Astrocyte of the spinal cord (primary cell): Measurements from ENCODE around the gene CYB561D2.
A peak's percentile ranks its signal among the peaks of the same experiment; 100 is the strongest.

ENCODE experiments used
- DNase-seq: peaks from one replicate; pipeline ENCODE4 v3.0.0; 2011; ENCODE audit warnings: low read depth, low spot score
- H3K4me3 ChIP-seq: 2 replicates; pipeline ENCODE4 v1.5.1; 2011; ENCODE audit warnings: low read depth, mild to moderate bottlenecking, low read length, moderate library complexity
- CTCF ChIP-seq: IDR thresholded peaks from 2 replicates; pipeline ENCODE4 v1.5.1; 2012; ENCODE audit warnings: low read depth, mild to moderate bottlenecking, low read length, inconsistent platforms
- in situ Hi-C: cut with HindIII; loops from 2 replicates; pipeline ENCODE4 v1.10.0; 2017; ENCODE audit warnings: low sequenced_read_pairs

The CYB561D2 gene

GRCh38 chr3:50380405-50381085 is 29.9 kb downstream of the CYB561D2 start:
- in situ Hi-C loops, result no loop called here
- no peak overlapping the region for H3K4me3 ChIP-seq
- TF ChIP-seq CTCF, result no peak
- DNase-seq, result no peak

DNA sequence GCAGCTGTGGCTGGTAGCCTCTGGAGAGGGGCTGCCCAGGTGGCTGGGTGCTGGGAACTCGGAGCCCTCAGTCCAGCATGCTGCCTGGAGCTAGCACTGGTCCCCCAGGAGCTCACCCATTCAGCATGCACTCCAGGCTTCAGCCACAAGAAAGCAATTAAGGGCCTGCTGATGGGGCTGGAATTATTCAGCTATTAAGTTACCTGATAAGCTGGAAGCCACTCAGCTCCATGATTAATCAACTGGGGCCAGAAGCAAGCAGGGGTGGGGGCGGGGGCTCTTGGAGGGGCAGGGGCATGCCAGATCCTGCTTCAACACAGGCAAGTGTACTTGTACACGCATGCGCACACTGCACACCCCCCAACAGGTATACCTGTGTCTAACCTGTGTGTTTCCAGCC is 30.7 kb downstream of the CYB561D2 start:
- no peak for DNase-seq
- in situ Hi-C loops, result no loop called here
- TF ChIP-seq CTCF, result no peak
- H3K4me3 ChIP-seq, result no peak overlapping the region

DNA sequence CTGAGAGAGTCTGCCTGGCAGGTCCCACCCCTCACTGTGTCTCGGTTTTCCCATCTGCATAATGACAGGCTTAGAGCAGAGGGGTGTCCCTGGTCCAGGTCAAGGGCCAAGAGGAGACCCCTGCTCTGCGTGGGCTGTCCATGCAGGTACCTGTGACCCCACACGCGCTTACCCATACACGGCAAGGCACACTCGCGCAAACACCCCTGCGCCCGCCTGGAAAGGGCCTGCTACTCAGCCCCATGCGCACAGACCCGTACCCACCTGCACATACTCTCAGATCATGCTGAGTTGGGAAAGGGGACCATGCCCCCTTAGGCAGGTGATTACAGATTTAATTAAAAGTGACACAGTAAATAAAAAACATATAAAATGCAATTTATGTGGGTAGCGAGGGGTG is 32.1 kb downstream of the CYB561D2 start:
- H3K4me3 ChIP-seq, result no peak overlapping the region
- TF ChIP-seq CTCF, result no peak
- no peak for DNase-seq
- in situ Hi-C loops, result no loop called here

DNA sequence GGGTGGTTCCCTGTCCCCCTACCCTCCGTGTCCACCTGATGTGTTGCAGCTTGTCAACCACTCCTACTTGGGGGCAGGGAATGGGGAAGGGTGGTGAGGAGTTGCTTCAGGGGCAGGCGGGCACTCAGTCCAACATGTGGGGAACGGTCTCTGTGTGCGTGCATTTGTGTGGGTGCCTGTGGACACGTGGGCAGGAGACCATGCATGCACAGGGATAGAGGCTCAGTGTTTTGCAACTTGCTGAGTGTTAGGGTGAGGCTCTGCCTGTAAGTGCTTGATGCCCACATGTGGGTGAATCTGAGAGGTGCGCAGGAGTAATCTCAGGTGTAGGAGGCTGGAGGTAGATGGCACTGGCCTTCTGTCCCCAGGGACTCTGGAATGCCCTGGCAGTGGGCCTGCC is 33.1 kb downstream of the CYB561D2 start:
- no peak for TF ChIP-seq CTCF
- no peak overlapping the region for H3K4me3 ChIP-seq
- no peak for DNase-seq
- in situ Hi-C loops, result no loop called here

DNA sequence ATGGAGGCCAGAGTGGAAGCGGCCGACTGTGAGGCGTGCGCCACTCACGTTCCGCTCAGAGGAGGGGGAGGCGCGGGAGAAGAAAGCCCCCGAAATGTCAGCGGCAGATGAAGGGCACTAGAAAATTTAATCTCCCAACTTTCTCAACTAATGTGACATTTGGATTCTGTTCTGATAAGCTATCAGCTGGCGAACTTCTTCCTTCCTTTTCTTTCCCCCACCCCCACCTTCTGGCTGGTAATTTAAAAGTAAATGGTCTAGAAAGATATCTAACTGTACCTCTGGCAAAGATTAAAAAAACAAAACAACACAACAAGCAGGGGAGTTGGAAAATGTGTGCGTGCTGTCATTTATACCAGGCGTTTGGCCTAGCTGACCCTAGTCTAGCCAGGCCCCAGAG is 35.1 kb downstream of the CYB561D2 start:
- DNase-seq, result no peak
- no peak overlapping the region for H3K4me3 ChIP-seq
- TF ChIP-seq CTCF, result no peak
- in situ Hi-C loops, result no loop called here

GRCh38 chr3:50388016-50388719 is 37.5 kb downstream of the CYB561D2 start:
- TF ChIP-seq CTCF, result peak; percentile 49
- no peak overlapping the region for H3K4me3 ChIP-seq
- in situ Hi-C loops, result no loop called here
- DNase-seq, result no peak
